GM12865 (cell line): ENCODE data around the gene TASOR2.

ENCODE experiments used
- DNase-seq: peaks from one replicate; pipeline ENCODE4 v3.0.0; 2010; ENCODE audit warnings: low read depth
- H3K4me3 ChIP-seq: 2 replicates; pipeline ENCODE4 v1.5.1; 2011; ENCODE audit warnings: mild to moderate bottlenecking, low read depth, low read length, control low read depth
- TF ChIP-seq, protein P1 (sequence below): IDR thresholded peaks from 2 replicates; pipeline ENCODE4 v1.5.1; 2011; ENCODE audit warnings: low read length, control low read depth, low read depth, inconsistent platforms; ENCODE audit not compliant: insufficient read depth; ENCODE audit errors: missing control alignments

TASOR2 gene

DNA sequence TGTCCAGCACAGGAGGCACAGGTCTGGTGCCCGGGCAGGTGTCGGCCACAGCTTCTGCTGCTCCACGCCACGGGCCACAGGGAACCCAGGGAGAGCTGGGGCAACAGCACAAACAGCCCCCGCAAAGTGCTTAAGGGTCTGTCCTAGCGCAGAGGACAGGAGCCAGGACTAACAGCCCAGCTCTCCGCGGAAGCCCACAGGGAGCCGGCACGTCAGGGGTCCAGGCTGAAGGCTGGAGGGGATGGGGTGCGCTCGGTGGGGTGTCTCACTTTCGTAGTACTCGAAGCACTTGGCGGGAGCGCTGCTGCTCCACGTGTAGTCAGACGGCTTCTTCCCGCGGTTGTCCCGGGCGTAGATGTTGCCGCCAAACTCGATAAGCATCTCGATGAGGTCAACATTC is 43.1 kb upstream of the TASOR2 start:
- no peak overlapping the region for H3K4me3 ChIP-seq

DNA sequence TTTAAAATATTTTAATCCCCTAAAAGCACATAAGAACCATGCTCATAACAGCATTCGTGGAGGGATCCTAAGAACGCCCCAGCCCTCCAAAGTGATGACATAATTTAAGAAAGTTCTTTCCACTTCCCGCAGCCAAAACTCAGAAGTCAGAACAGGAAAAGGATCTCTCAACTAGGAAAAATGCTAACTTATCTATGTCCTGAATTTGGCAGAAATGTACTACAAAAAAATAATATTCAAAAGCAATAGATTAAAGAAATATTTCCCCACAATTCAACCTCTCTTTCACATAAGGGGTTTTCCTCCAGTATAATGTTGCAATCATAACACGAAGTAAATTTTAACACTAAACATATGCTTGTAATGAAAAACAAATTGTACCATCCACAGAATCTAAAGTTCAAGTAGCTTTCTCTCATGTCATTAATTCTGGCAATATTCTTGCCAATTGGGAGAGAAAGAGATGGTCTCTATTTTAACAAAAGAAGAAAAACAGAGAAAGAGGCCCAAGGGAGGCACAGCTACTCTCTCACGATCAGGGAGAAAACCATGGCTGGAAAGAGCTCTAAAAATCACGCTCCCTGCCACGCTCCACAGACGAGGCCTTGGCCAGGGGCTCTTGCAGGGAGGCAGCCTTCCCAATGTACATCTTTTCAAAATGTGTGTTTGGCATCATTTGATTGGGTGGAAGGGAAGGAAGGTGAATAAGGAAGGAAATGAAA is 41.1 kb upstream of the TASOR2 start:
- no peak for DNase-seq
- H3K4me3 ChIP-seq: no peak overlapping the region
- TF ChIP-seq, protein P1, sequence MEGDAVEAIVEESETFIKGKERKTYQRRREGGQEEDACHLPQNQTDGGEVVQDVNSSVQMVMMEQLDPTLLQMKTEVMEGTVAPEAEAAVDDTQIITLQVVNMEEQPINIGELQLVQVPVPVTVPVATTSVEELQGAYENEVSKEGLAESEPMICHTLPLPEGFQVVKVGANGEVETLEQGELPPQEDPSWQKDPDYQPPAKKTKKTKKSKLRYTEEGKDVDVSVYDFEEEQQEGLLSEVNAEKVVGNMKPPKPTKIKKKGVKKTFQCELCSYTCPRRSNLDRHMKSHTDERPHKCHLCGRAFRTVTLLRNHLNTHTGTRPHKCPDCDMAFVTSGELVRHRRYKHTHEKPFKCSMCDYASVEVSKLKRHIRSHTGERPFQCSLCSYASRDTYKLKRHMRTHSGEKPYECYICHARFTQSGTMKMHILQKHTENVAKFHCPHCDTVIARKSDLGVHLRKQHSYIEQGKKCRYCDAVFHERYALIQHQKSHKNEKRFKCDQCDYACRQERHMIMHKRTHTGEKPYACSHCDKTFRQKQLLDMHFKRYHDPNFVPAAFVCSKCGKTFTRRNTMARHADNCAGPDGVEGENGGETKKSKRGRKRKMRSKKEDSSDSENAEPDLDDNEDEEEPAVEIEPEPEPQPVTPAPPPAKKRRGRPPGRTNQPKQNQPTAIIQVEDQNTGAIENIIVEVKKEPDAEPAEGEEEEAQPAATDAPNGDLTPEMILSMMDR: no peak

More for the DNA sequence above, 43.1 kb upstream of the TASOR2 start:
- TF ChIP-seq, protein P1: no peak
- DNase-seq: no peak

DNA sequence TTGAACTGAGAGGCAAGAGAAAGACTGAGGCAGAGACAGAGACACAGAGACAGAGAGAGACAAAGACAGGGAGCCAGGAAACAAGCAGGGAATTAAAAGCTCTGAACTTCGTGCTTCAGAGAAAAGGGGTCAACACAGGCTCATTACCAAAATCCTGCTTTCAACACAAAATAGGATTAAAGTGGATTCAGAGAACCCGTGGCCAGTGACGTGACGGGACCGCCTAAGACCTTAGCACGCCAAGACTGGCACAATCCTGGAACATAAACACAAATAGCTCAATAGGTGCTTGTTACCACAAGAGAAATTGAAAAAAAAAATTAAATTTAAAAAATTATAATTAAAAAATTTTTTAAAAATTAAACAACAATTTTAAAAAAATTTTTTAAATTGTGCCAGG is 39.7 kb upstream of the TASOR2 start:
- TF ChIP-seq, protein P1: no peak
- no peak overlapping the region for H3K4me3 ChIP-seq
- DNase-seq: no peak

DNA sequence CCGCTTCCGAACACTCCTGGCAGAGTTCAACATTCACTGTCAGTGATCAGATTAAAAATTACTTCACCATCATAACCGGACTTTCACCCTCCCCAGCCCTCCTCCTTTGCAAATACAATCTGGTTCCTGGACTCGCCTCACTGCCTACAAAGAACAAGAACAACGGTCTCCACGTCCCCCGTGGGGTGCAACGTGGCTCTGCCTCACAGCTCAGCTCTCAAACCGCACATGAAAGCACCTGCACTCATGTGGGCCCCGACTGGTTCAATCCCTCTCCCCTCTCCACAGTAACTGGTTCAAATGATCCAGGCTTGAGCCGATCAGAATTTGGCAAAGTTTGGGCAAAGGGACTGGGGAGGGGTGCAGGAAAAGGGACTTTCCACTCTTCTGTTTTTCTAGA is 39.3 kb upstream of the TASOR2 start:
- DNase-seq: no peak
- H3K4me3 ChIP-seq: no peak overlapping the region
- TF ChIP-seq, protein P1: no peak

DNA sequence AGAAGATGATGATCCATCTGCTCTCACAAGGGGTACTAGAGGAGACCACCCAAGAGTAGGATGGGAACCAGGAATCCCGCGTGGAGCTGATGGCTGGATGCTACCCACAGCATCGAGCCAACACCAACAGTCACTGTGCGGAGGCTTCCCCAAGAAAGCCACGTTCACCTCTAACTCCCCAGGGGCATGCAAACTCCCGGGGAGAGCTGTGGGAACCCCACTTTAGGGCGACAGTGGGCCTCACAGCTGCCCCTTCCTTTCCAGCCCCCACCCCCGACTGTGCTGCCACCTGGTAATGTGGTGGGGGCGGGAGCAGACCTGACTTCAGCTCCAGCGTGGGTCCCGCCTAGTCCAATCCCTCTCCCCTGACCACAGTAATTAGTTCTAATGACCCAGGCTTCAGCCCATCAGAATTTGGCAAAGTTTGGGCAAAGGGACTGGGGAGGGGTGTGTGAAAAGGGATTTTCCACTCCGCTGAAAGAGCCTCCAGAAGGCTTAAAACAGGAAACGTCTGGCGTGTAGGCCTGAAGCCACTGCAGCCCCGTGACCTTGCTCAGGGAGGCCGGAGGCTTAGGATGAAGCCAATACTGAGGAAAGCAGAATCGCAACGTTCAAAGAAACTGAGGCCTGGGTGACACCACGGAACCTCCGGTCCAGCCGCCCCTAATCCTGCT is 38.6 kb upstream of the TASOR2 start:
- H3K4me3 ChIP-seq: no peak overlapping the region
- no peak for DNase-seq
- TF ChIP-seq, protein P1: no peak

DNA sequence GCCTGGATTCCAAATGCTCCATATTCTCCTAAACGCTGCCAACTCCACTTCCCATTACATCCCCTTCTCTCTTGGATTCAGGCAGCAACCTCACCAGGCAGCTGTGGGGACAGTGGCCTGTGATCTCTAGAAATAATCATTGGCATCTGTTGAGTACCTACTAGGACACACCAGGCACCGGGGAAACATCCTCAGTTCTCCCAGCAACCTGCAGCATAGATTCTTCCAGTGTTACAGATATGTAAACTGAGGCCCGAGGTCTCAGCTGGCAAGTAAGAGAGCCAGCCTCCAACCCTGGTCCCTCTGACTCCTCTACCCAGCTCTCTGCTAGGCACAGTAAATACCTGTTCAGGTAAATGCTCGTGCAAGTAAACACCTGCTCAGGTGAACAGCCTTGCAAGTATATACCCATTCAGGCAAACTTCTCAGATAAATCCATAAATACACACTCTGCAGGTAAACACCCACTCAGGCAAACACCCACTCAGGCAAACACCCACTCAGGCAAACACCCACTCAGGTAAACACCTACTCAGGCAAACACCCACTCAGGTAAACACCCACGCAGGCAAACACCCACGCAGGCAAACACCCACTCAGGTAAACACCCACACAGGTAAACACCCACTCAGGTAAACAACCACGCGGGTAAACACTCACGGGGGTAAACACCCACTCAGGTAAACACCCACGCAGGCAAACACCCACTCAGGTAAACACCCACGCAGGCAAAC is 37.0 kb upstream of the TASOR2 start:
- H3K4me3 ChIP-seq: no peak overlapping the region
- TF ChIP-seq, protein P1: no peak
- DNase-seq: no peak
